Measurements from ENCODE around the gene PRKCE. TPM values are rescaled to one million over a fixed set of nuclear protein-coding genes. Genes with fewer than 3 reads are reported as not detected.

PRKCE gene
- total RNA-seq, 1 experiment from 2014 or later, result 2.4 TPM

DNA sequence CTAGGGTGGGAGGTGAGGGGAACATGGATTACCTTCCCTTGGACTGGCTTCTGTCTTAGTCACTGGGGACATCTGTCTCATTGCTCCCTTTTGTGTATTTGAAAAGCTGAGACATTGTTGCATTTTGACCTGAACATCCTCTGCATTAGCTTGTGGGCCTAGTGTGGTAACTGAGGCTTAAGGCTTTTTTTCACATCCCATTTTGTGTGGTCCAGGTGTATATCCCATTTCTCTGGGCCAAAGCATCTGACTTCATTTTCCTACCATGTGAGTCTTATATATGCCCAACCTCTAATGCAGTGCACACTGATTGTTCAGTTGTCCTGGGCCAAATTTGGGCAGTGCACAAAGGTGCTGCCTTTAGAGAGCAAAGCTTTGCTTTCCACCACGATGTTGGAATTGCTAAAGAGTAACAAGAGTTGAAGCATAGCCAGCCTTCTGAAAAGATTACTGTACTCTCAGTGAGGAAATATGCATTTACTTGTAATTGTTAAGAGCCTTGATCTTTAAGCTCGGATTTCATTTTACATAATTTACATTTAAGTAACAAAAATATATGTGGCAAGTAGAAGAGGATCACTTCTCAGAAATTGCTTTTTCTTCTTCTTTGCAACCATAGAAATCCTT lies 13.3 kb downstream of the PRKCE start:
- Histone ChIP-seq H3K27ac (ENCODE audit: low read depth, low read length, poor library complexity, severe bottlenecking) (no peak overlapping the region), H3K9me3 (ENCODE audit: low read depth, low read length, poor library complexity, severe bottlenecking) (no peaks in the 10 kb centered on the region), H3K4me3 (ENCODE audit: low read depth, low read length, poor library complexity, severe bottlenecking) (no peak overlapping the region), H3K4me1 (ENCODE audit: insufficient read depth, low read length, poor library complexity, severe bottlenecking) (no peaks in the 10 kb centered on the region), H3K27me3 (replicated peaks; ENCODE audit: insufficient read depth, low read depth, low read length, poor library complexity) (no peaks in the 10 kb centered on the region), H3K36me3 (ENCODE audit: insufficient read depth, low read length, poor library complexity, severe bottlenecking) (no peaks in the 10 kb centered on the region)
- POLR2A ChIA-PET (ENCODE audit: low non-redundant PET), result no interaction called here
- CTCF ChIA-PET, result no interaction called here
- DNase-seq (ENCODE audit: low spot score), result no peak
- intact Hi-C loops (cut with micrococcal nuclease; ENCODE audit: unreplicated experiment), result no loop called here
- no peak for TF ChIP-seq EZH2 (IDR thresholded peaks at IDR 0.05; ENCODE audit: borderline replicate concordance, low read depth, low read length, poor library complexity, severe bottlenecking)
- TF ChIP-seq, protein P1, sequence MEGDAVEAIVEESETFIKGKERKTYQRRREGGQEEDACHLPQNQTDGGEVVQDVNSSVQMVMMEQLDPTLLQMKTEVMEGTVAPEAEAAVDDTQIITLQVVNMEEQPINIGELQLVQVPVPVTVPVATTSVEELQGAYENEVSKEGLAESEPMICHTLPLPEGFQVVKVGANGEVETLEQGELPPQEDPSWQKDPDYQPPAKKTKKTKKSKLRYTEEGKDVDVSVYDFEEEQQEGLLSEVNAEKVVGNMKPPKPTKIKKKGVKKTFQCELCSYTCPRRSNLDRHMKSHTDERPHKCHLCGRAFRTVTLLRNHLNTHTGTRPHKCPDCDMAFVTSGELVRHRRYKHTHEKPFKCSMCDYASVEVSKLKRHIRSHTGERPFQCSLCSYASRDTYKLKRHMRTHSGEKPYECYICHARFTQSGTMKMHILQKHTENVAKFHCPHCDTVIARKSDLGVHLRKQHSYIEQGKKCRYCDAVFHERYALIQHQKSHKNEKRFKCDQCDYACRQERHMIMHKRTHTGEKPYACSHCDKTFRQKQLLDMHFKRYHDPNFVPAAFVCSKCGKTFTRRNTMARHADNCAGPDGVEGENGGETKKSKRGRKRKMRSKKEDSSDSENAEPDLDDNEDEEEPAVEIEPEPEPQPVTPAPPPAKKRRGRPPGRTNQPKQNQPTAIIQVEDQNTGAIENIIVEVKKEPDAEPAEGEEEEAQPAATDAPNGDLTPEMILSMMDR (conservative IDR thresholded peaks at IDR 0.05; ENCODE audit: low read depth, low read length), result no peak
- no TSS peak for BruUV-seq (replicated peaks)

GRCh38 chr2:45668509-45668908 lies 17.0 kb downstream of the PRKCE start:
- H3K27me3 ChIP-seq (replicated peaks; ENCODE audit: insufficient read depth, low read depth, low read length, poor library complexity), result no peaks in the 10 kb centered on the region
- intact Hi-C loops (cut with micrococcal nuclease; ENCODE audit: unreplicated experiment), result no loop called here
- H3K9me3 ChIP-seq (ENCODE audit: low read depth, low read length, poor library complexity, severe bottlenecking), result no peaks in the 10 kb centered on the region
- H3K36me3 ChIP-seq (ENCODE audit: insufficient read depth, low read length, poor library complexity, severe bottlenecking), result no peaks in the 10 kb centered on the region
- CTCF ChIA-PET, result no interaction called here
- no peak for TF ChIP-seq EZH2 (IDR thresholded peaks at IDR 0.05; ENCODE audit: borderline replicate concordance, low read depth, low read length, poor library complexity, severe bottlenecking)
- TF ChIP-seq, protein P1 (conservative IDR thresholded peaks at IDR 0.05; ENCODE audit: low read depth, low read length), result no peak
- BruUV-seq (replicated peaks), result no TSS peak
- DNase-seq (ENCODE audit: low spot score), result no peak
- H3K4me3 ChIP-seq (ENCODE audit: low read depth, low read length, poor library complexity, severe bottlenecking), result no peak overlapping the region
- H3K27ac ChIP-seq (ENCODE audit: low read depth, low read length, poor library complexity, severe bottlenecking), result no peak overlapping the region
- POLR2A ChIA-PET (ENCODE audit: low non-redundant PET), result no interaction called here
- no peaks in the 10 kb centered on the region for H3K4me1 ChIP-seq (ENCODE audit: insufficient read depth, low read length, poor library complexity, severe bottlenecking)

GRCh38 chr2:45669032-45669486 lies 17.6 kb downstream of the PRKCE start:
- intact Hi-C loops (cut with micrococcal nuclease; ENCODE audit: unreplicated experiment), result no loop called here
- Histone ChIP-seq H3K36me3 (ENCODE audit: insufficient read depth, low read length, poor library complexity, severe bottlenecking) (no peaks in the 10 kb centered on the region), H3K27me3 (replicated peaks; ENCODE audit: insufficient read depth, low read depth, low read length, poor library complexity) (no peaks in the 10 kb centered on the region), H3K4me1 (ENCODE audit: insufficient read depth, low read length, poor library complexity, severe bottlenecking) (no peaks in the 10 kb centered on the region), H3K9me3 (ENCODE audit: low read depth, low read length, poor library complexity, severe bottlenecking) (no peaks in the 10 kb centered on the region), H3K4me3 (ENCODE audit: low read depth, low read length, poor library complexity, severe bottlenecking) (no peak overlapping the region), H3K27ac (ENCODE audit: low read depth, low read length, poor library complexity, severe bottlenecking) (no peak overlapping the region)
- BruUV-seq (replicated peaks), result no TSS peak
- TF ChIP-seq, protein P1 (conservative IDR thresholded peaks at IDR 0.05; ENCODE audit: low read depth, low read length), result no peak
- TF ChIP-seq EZH2 (IDR thresholded peaks at IDR 0.05; ENCODE audit: borderline replicate concordance, low read depth, low read length, poor library complexity, severe bottlenecking), result no peak
- POLR2A ChIA-PET (ENCODE audit: low non-redundant PET), result no interaction called here
- no peak for DNase-seq (ENCODE audit: low spot score)
- CTCF ChIA-PET, result no interaction called here
